GM19239 (cell line): ENCODE results near the gene TRMT112.

Experiments used
- DNase-seq: peaks from one replicate; pipeline ENCODE4 v3.0.0; 2011; ENCODE audit warnings: low spot score; ENCODE audit not compliant: insufficient read length
- FAIRE-seq: peaks from 2 replicates; lab custom pipeline; 2011; peaks lifted over from hg19 to GRCh38; lab: Jason Lieb, UNC

Gene TRMT112

DNA sequence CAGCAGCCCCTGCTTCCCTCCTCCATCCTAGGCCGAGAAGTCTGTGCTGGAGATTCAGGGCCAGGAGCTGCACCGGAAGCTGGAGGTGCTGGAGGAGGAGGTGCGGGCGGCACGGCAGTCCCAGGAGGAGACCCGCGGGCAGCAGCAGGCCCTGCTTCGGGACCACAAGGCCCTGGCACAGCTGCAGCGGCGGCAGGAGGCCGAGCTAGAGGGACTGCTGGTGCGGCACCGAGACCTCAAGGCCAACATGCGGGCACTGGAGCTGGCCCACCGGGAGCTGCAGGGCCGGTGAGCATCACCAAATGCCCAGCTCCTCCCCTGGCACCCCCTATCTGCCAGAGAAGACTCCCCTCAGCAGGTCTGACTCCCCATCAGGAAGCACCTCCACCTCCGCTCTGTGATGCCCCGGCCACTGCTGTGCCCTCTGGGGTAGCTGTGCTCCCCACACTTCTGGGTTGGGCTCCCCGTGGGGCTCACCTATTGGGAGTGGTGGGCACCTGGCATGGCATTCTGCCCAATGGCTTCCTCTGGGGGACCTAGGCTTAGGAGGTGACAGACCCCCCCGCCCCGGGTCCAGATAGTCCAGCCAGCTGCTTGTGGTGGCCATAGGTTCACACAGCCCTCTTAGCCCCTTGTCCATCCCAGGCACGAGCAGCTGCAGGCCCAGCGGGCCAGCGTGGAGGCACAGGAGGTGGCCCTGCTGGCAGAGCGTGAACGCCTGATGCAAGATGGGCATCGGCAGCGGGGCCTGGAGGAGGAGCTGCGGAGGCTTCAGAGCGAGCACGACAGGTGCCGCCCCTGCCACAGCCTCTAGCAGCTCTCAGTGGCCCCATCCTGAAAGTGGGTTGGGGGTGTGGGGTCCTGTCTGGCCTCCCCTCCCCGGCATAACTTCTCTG lies 35.0 kb upstream of the TRMT112 start:
- no peak for DNase-seq
- FAIRE-seq: no peak

DNA sequence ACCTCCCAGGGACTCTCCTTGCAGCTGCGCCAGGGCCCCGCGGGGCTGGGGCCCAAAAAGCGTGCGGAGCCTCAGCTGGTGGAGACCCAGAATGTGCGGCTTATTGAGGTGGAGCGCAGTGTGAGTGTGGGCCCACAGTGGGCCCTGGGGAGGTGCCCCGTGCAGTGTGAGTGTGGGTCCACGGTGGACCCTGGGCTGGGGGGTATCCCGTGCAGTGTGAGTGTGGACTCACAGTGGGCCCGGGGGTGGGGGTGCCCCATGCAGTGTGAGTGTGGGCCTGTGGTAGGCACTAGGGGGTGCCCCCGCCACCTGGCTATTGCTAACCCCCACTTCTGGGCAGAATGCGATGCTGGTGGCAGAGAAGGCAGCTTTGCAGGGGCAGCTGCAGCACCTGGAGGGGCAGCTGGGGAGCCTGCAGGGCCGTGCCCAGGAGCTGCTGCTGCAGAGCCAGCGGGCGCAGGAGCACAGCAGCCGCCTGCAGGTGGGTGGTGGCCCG lies 33.8 kb upstream of the TRMT112 start:
- no peak for DNase-seq
- FAIRE-seq: no peak

DNA sequence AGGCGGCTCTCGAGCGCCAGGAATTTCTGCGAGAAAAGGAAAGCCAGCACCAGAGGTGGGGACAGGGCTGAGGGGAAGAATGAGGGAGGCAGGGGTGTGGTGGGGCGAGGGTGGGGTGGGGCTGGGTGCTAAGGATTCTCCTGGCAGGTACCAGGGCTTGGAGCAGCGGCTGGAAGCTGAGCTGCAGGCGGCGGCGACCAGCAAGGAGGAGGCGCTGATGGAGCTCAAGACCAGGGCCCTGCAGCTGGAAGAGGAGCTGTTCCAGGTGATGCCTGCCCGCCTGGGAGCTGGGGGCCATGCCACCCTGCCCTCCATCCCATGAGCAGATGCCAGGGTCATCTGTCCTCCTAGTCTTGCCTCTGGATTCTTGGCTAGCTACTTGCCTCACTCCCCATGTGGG lies 32.0 kb upstream of the TRMT112 start:
- DNase-seq: no peak
- no peak for FAIRE-seq

DNA sequence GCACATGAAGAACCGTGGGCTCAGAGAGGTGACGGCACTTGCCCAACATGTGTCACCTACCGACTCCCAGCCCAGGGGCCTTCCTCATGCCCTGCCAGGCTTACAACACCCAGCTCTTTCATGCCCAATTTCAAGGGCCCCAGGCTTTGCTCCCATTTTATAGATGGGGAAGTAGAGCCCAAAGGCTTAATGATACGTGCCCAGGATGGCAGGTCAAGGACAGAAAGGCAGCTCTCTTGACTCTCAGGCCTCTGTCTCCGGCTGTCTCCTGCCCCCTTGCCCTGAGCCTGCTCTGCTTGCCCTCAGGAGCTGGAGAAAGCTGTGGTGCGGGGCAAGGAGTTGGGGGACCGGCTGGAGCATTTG lies 31.6 kb upstream of the TRMT112 start:
- DNase-seq (no peak), FAIRE-seq (no peak)

DNA sequence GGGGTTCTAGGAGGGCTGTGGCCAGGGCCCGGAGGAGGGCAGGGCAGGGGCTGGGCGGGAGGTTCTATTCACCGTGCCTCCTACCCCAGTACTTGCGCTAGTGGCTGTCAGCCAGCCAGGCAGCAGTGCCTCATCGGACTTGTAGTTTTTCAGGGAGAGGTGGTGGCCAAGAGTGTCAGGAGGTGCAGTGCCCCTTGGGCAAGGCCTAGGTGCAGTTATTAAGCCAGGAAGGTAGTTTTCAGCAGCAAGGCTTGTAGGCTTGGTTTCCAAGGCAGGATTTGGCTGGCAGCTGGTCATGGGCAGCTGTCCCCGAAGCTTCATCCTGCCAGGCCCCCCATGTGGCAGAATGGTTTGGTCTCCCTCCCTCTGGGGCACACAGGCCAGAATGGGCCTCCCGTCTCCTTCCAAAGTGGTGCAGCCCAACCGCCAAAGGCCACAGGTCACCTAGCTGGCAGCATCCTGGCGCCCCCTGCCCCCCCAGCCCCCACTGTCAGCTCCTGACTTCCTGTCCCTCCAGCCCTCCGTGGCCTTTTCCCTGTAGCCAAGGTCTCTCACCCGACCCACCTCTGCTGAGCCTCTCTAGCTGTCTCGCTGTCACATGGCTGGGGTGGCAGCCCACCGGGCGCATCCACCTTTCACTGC lies 31.1 kb upstream of the TRMT112 start:
- FAIRE-seq: no peak
- no peak for DNase-seq

DNA sequence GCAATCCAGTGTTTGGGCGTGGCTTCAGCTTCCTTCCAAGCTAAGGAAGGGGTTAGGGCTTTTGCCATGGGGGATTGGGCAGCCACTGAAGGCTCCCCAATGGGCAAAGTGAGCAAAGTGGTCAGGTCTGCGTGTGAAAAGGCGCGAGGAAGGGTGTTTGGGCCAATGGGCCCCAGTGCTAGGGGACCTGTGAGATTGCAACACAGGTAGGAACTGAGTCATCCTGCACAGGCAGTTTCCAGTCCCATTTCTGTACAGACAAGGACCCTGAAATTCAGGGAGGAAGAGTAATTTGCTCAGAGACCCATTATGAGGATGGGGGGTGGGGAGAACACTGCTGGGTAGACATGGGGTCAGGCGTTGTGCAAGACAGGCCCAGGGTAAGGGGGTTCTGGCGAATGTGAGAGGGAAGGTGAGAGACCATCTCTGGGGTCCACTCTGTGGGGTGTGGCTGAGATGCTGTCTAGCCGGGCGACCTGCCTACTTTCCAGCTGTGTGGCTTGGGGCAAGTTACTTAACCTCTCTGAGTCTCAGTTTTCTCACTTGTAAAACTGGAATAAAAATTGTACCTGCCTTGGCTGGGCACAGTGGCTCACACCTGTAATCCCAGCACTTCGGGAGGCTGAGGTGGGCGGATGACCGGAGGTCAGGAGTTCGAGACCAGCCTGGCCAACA lies 30.0 kb upstream of the TRMT112 start:
- FAIRE-seq (no peak), DNase-seq (no peak)

DNA sequence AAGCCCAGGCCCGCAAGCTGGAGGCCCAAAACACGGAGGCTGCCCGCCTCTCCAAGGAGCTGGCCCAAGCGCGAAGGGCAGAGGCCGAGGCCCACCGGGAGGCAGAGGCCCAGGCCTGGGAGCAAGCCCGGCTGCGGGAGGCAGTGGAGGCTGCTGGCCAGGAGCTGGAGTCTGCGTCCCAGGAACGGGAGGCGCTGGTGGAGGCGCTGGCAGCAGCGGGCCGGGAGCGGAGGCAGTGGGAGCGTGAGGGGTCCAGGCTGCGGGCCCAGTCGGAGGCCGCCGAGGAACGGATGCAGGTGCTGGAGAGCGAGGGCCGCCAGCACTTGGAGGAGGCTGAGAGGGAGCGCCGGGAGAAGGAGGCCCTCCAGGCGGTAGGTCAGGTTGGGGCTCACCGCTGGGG lies 27.4 kb upstream of the TRMT112 start:
- DNase-seq: no peak
- FAIRE-seq: no peak

DNA sequence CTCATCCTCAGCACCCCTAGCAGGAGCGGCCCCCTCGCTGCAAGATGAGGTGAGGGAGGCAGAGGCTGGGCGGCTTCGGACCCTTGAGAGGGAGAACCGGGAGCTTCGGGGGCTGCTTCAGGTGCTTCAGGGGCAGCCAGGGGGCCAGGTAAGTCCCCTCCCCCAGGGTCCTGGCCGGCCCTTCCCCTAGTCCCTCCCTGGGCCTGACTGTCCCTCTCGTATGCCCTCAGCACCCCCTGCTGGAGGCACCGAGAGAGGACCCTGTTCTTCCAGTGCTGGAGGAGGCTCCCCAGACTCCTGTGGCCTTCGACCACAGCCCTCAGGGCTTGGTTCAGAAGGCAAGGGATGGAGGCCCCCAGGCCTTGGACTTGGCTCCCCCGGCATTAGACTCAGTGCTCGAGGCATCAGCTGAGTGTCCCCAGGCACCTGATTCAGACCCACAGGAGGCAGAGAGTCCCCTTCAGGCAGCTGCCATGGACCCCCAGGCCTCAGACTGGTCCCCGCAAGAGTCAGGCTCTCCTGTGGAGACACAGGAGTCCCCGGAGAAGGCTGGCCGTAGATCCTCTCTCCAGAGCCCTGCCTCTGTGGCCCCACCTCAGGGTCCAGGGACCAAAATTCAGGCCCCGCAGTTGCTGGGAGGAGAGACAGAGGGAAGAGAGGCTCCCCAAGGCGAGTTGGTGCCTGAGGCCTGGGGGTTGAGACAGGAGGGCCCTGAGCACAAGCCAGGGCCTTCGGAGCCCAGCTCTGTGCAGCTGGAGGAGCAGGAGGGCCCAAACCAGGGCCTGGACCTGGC lies 26.6 kb upstream of the TRMT112 start:
- FAIRE-seq (no peak), DNase-seq (no peak)

DNA sequence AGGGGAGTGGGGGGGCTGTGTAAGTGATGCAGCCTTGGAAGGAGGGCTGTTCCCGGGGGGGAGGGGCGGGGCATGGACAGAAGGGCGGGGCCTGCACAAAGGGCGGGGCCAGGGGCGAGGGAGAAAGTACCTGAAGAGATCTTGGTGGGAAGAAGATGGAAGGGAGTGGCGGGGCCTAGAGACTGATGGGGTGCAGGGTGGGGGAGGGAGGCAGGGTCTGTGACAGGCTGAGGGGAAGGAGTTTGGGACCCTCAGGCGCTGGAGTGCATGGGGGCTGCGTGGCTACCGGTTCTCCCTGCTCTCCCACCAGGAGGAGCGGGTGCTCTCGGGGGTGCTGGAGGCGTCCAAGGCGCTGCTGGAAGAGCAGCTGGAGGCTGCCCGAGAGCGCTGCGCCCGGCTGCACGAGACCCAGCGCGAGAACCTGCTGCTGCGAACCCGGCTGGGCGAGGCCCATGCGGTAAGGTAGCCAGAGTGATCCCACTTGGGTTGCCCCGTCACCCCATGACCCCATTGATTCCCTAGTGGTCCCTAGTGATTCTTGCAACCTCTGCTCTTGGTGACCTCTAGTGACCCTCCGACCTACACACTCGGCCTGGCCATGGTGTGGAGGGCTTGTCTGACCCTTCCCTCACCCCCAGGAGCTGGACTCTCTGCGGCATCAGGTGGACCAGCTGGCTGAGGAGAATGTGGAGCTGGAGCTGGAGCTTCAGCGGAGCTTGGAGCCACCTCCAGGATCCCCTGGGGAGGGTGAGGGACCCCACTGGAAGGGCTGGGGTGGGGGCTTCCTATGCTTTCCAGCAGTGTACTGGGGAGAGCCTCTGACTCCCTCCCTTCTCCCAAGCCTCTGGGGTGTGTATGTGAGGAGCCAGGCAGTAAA lies 25.7 kb upstream of the TRMT112 start:
- no peak for DNase-seq

DNA sequence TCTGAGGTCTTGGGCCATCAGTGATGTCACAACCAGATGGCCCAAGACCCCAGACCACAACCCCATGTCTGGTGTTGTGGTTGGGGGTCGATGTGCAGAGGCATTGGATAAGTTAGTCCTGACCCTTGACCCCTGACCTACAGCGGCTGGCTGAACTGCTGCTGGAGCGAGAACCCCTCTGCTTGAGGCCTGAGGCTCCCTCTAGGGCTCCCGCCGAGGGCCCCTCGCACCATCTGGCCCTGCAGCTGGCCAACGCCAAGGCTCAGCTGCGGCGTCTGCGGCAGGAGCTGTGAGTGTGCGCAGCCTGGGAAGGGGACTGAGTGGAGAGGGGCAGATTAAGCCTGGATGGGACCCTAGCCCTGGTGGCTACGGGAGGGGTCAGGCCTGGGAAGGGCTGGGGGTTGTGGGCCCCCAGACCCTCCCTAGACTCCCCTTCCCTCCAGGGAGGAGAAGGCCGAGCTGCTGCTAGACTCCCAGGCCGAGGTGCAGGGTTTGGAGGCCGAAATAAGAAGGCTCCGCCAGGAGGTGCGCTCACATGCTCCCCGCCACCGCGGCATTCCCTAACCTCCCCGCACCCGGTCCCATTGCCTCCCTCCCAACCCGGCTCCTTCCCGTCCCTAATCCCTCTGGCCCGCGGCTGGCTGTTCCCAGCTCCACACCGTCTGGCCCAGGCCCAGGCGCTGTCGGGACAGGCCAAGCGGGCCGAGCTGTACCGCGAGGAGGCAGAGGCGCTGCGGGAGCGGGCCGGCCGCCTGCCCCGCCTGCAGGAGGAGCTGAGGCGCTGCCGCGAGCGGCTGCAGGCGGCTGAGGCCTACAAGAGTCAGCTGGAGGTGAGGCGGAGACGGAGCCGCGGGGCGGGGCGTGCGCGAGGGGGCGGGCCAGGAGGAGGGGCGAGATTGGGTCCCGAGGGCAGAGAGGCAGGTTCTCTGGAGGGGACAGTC lies 24.8 kb upstream of the TRMT112 start:
- DNase-seq (peak; percentile 98), FAIRE-seq (no peak)

More for the DNA sequence above, 25.7 kb upstream of the TRMT112 start:
- no peak for FAIRE-seq

DNA sequence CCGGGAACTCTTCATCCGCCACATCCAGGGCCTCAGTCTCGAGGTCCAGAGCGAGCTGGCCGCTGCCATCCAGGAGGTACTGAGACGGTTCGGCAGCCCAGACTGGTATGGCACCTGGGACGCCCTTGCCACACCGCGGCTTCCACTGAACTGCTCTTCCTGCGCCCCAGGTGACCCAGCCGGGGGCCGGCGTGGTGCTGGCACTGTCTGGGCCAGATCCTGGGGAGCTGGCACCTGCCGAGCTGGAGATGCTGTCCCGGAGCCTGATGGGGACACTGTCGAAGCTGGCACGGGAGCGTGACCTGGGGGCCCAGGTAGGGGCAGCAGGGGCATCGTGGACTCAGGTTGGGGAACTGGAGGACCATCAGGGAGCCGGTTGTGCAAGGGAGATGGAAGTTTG lies 24.1 kb upstream of the TRMT112 start:
- DNase-seq: no peak
- FAIRE-seq: no peak

DNA sequence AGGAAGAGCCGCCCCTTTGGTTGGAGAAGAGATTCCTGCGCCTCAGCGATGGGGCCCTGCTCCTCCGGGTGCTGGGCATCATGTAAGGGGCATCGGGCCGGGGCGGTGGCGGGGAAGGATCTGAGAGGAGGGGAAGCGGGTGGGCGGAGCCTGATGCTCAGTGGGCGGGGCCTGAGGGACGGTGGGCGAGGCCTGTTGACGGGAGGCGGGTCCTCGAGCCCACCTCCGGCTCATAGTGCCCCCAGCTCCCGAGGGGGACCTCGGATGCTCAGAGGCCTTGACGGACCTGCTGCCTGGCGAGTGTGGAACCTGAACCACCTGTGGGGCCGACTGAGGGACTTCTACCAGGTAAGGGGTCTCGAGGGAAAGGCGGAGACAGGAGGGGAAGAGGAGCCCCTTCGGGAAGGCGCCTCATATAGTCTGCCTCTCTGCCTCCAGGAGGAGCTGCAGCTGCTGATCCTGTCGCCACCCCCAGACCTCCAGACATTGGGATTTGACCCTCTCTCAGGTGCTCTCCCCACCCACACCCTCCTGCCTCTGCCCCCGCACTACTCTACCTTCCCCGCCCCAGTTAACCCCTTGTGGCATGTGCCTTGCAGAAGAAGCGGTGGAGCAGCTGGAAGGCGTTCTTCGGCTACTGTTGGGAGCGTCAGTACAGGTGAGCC lies 23.4 kb upstream of the TRMT112 start:
- peak; percentile 90 for FAIRE-seq
- no peak for DNase-seq

DNA sequence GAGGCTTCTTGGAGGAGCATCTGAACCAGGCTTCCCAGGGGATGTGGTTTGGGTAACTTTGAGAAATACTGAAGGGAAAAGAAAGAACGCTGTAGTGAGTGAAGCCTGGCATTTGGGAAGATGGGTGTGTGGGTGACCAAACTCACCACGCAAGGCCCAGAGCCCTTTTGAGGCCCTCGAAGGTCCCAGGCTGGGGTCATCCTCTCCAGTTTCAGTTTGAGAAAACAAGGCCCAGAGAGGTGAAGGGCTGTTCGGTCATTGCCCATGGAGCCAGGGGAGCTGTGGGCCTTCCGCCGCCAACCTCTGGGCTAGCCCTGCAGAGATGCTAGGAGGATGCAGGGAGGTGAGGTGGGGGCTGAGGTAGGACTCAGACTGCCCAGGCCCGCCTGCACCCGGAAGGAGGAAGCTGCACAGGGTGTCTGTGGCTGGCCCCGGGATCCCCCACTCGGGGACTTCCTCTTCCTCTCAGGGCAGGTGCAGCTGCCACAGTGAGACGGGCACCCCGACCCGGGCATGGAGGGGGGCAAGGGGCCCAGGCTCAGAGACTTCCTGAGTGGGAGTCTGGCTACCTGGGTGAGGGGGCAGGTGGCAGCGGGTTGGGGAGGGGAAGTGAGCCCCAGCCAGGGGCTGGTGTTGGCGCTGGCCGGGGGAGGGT lies 22.5 kb upstream of the TRMT112 start, which contains the start of gene CCDC88B:
Gene CCDC88B (plus strand): TSS at position 451 of the 655 bp plus-strand sequence. CDS start 63 bp downstream, at position 514.
- FAIRE-seq (peak; percentile 95), DNase-seq (peak; percentile 91)

DNA sequence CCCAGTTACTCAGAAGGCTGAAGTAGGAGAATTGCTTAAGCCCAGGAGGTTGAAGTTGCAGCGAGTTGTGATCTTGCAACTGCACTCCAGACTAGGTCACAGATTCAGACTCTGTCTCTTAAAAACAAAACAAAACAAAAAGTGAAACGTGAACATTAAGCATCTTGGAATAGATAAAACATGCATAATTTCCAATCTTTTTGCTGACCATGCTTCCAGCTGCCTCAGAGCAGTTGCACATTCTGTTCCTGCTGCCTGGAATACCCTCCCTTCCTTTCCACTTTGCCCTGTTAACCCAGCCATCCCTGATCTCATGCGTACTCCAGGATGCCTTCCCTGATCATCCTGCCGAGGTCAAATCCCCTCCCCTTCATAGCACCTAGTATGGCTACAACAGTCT lies 21.9 kb upstream of the TRMT112 start:
- peak; percentile 37 for FAIRE-seq
- no peak for DNase-seq

DNA sequence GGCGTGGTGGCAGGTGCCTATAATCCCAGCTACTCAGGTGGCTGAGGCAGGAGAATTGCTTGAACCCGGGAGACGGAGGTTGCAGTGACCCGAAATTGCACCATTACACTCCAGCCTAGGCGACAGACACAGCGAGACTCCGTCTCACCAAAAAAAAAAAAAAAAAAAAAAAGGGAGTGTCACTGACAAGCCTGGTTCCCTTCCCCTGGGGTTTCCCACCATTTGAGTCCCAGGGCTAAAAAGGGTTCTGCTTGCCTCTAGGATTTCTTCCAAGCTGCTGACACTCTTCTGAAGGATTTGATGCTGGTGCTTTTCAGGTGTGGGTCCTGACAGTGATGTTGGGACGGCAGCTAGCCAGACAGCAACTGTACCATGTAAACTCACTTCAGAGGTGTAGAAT lies 21.4 kb upstream of the TRMT112 start:
- FAIRE-seq: no peak
- no peak for DNase-seq

DNA sequence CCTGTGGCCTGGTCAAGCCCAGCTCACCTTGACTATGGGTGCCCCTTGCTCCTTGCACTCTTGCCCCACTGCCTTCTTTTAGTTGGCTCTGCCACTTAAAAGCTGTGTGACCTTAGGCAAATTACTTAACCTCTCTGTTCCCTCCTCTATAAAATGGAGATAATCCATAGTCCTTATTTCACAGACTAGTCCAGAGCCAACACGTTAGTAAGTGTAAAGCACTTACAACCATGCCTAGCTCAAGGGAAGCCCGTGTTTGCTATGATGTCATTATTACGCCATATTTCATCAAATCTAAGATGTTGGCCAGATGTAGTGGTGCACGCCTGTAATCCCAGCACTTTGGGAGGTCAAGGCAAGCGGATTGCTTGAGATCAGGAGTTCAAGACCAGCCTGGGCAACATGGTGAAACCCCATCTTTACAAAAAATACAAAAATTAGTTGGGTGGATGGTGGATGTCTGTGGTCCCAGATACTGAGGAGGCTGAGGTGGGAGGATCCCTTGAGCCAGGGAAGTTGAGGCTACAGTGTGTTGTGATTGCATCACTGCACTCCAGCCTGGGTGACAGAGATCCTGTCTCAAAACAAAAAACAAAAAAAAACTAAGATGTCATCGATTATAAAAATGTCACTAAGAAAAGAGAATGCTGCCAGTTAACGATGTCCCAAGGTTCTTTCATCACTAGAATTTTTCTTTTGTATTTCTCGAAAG lies 20.3 kb upstream of the TRMT112 start:
- DNase-seq (no peak), FAIRE-seq (no peak)
